Lung (tissue), 12 donors: Measurements from ENCODE around the gene TRIM65. TPM values are rescaled to one million over a fixed set of nuclear protein-coding genes. Genes with fewer than 3 reads are reported as not detected.
A peak's percentile ranks its signal among the peaks of the same experiment; 100 is the strongest.

ENCODE experiments used
- ATAC-seq: fragments of 200-7000 bp; cut with Tn5 transposase; one replicate; pipeline ENCODE4 v1.9.1; 2020; ENCODE audit warnings: moderate number of reproducible peaks; ENCODE audit not compliant: insufficient read depth, low FRiP score
- DNase-seq, 3 donors: peaks; one replicate each; pipeline ENCODE4 v3.0.0-alpha.2; 2013 to 2017
- H3K27ac ChIP-seq, 2 donors: one replicate each; pipeline ENCODE4 v1.5.1; 2013; ENCODE audit warnings: mild to moderate bottlenecking in 2 of 2, moderate library complexity in 2 of 2, control low read depth in 1 of 2, inconsistent platforms in 1 of 2, low read depth in 1 of 2, low read length in 1 of 2
- H3K27me3 ChIP-seq, 3 donors: one replicate each; pipeline ENCODE4 v1.5.1; 2013; ENCODE audit warnings: low read length in 2 of 3; ENCODE audit not compliant: control insufficient read depth in 3 of 3, insufficient read depth in 3 of 3
- H3K36me3 ChIP-seq, 4 donors: one replicate each; pipeline ENCODE4 v1.5.1; 2013; ENCODE audit warnings: low read length in 4 of 4, mild to moderate bottlenecking in 1 of 4, moderate library complexity in 1 of 4; ENCODE audit not compliant: control insufficient read depth in 4 of 4, insufficient read depth in 4 of 4
- H3K4me1 ChIP-seq, 5 donors: one replicate each; pipeline ENCODE4 v1.5.1; 2013; ENCODE audit warnings: low read length in 5 of 5, mild to moderate bottlenecking in 2 of 5, moderate library complexity in 1 of 5; ENCODE audit not compliant: control insufficient read depth in 5 of 5, insufficient read depth in 5 of 5
- H3K4me3 ChIP-seq: one replicate; pipeline ENCODE4 v1.5.1; 2013; ENCODE audit warnings: mild to moderate bottlenecking, control low read depth, moderate library complexity
- H3K9ac ChIP-seq, 2 donors: one replicate each; pipeline ENCODE4 v1.5.1; 2013; ENCODE audit warnings: low read length in 2 of 2, control low read depth in 1 of 2; ENCODE audit not compliant: insufficient read depth in 1 of 2
- H3K9me3 ChIP-seq, 4 donors: one replicate each; pipeline ENCODE4 v1.5.1; 2013; ENCODE audit warnings: low read length in 3 of 4, mild to moderate bottlenecking in 1 of 4, moderate library complexity in 1 of 4; ENCODE audit not compliant: control insufficient read depth in 4 of 4, insufficient read depth in 3 of 4
- CTCF ChIP-seq: IDR thresholded peaks from 2 replicates; pipeline ENCODE4 v1.5.1; 2012; ENCODE audit warnings: mild to moderate bottlenecking; ENCODE audit errors: control extremely low read depth, extremely low read depth
- WGBS, 2 donors: extraction: QIAGEN DNeasy Blood & Tissue Kit; methylation state at CpG; one replicate each; pipeline ENCODE4 v1.1.7; 2013; 5-methylcytosine and 5-hydroxymethylcytosine counted together
- polyA plus RNA-seq, 2 donors: library from polyadenylated mRNA; stranded (reverse); fragments of 200-250 nt; gene quantifications; one replicate each; pipeline ENCODE4 v1.2.1, GENCODE V29; 2013
- total RNA-seq, 2 donors: library from RNA; depleted of rRNA in 1 of 2; stranded (reverse); fragments of >200 nt in 1 of 2; gene quantifications; one replicate each; pipeline ENCODE4 v1.2.1, GENCODE V29; 2014 to 2021
- donor health status: control.
- donor health status: control.
- donor health status: Bipolar disorder and iron deficiency.
- donor health status: healthy.
- donor health status: DM: yes; HTN: yes; CAD: no.

Gene TRIM65
- total and polyA plus RNA-seq, 4 donors, result 12.7 to 32.9 (median 21.2) TPM

DNA sequence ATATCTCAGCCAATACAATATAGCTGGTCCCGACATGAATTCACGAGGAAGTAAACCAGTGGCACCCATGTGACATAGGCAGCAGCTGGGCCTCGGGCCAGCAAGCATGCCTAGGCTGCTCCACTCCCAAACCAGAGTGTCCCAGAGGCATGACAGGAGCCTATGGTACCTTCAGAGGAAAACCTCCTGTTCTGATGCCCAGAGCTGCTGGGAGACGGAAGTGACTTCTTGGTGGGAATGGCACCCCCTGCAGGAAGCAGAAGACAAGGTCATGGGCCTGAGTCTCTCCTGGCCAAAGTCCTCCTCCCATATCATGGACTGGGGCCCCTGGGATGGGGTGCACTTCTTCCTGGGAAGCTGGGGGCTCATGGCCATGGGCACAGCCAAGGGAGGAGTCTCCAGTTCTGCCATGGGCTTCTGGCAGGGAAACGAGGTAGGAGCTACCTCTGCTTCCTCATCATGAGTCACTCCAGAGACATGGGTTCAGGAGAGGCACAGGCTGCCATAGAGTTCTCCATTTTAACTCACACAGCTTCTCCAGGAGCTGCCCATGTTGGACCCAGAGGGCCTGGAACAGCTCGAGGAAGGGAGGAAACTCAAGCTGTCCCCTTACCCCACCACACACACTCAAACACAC is 30.7 kb upstream of the TRIM65 start:
- Histone ChIP-seq H3K36me3 (peaks cover 0 to 1% (median 0%) of the 10 kb centered on the region in 4 donors), H3K4me3 (no peak overlapping the region), H3K9me3 (no peaks in the 10 kb centered on the region), H3K4me1 (no peaks in the 10 kb centered on the region), H3K27ac (no peak overlapping the region), H3K27me3 (no peaks in the 10 kb centered on the region), H3K9ac (peak overlapping the region in 1 of 2 donors; percentile 17)
- DNase-seq (peak in 2 of 3 donors; percentile 25 to 37), ATAC-seq (peak; percentile 85)
- WGBS, 2 donors, result 46 to 52% methylated on average over 6 of the region's 6 CpGs
- peak; percentile 2 for TF ChIP-seq CTCF

DNA sequence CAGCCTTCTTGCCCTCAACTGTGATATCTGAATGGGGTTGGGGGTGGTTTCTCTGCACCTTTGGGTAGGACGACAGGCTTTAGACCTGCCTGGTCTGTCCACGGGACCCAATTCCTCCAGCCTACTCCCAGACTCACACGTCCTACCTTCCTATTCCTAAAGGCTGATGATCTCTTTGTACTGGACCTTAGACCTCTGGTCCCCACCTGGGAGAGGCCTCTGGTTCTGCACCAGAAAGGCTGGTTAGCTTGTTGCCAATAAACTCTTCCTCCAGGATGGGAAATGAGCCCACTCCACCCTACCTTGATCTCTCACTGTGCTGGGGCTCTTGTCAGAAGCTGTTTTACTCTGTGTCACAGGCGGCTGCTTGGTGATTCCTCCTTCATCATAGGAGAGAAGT is 29.7 kb upstream of the TRIM65 start:
- TF ChIP-seq CTCF, result no peak
- ATAC-seq, result no peak
- no peak for DNase-seq
- Histone ChIP-seq H3K9me3 (no peaks in the 10 kb centered on the region), H3K27me3 (no peaks in the 10 kb centered on the region), H3K9ac (no peak overlapping the region), H3K27ac (no peak overlapping the region), H3K4me3 (no peak overlapping the region), H3K36me3 (no peaks in the 10 kb centered on the region), H3K4me1 (no peaks in the 10 kb centered on the region)
- WGBS, 2 donors, result 96 to 97% methylated on average over 4 of the region's 4 CpGs

- Histone ChIP-seq H3K27ac (no peak overlapping the region), H3K4me1 (no peaks in the 10 kb centered on the region), H3K4me3 (no peak overlapping the region), H3K36me3 (no peaks in the 10 kb centered on the region), H3K9me3 (no peaks in the 10 kb centered on the region), H3K27me3 (no peaks in the 10 kb centered on the region), H3K9ac (no peak overlapping the region)
- no peak for ATAC-seq
- no peak for TF ChIP-seq CTCF
- 95 to 97% methylated on average over 15 of the region's 15 CpGs for WGBS, 2 donors
- no peak for DNase-seq
Observed at GRCh38 chr17:75925912-75926311, 29.2 kb upstream of the TRIM65 start.

DNA sequence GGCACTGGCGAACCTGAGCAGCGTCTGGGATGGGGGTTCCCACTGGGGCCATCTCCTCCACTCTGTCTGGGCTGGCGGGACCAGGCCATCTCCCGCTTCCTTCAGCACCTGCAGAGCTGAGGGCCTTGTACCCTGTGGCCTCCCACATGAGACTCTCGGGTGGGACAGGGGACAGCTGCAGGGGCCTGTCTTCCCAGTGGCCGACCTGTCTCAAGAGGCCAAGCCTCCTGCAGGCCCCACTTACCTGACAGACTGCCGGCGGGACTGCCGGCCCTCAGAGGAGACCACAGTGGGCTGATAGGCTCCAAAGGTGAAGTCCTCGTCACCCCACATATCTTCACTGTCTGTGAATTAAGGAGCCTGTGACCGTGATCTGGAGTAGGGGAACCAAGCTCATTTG is 28.4 kb upstream of the TRIM65 start:
- ATAC-seq (no peak), DNase-seq (no peak)
- H3K4me1 ChIP-seq, result no peaks in the 10 kb centered on the region
- H3K27me3 ChIP-seq, result no peaks in the 10 kb centered on the region
- 97 to 98% methylated on average over 10 to 11 of the region's 11 CpGs for WGBS, 2 donors
- H3K9me3 ChIP-seq, result no peaks in the 10 kb centered on the region
- no peak for TF ChIP-seq CTCF
- H3K9ac ChIP-seq, result no peak overlapping the region
- H3K36me3 ChIP-seq, result no peaks in the 10 kb centered on the region
- no peak overlapping the region for H3K27ac ChIP-seq
- H3K4me3 ChIP-seq, result no peak overlapping the region
